NCI-H1436 (cell line): ENCODE results near the gene TBX18.

Experiments
- DNase-seq: peaks from one replicate; lab custom pipeline; 2025; lab: John Stamatoyannopoulos, UW

TBX18 gene

GRCh38 chr6:84748376-84748775 is 16.0 kb downstream of the TBX18 start:
- DNase-seq: no peak

- DNase-seq: no peak
These were observed 20.8 kb downstream of the TBX18 start for GRCh38 chr6:84743616-84744015.

GRCh38 chr6:84740385-84740784 is 24.0 kb downstream of the TBX18 start:
- DNase-seq: no peak

GRCh38 chr6:84739866-84740208 is 24.6 kb downstream of the TBX18 start:
- no peak for DNase-seq

GRCh38 chr6:84738996-84739865 is 25.2 kb downstream of the TBX18 start:
- no peak for DNase-seq

GRCh38 chr6:84733889-84734288 is 30.5 kb downstream of the TBX18 start:
- DNase-seq: no peak

GRCh38 chr6:84731901-84732300 is 32.5 kb downstream of the TBX18 start:
- no peak for DNase-seq

- no peak for DNase-seq
These were observed 33.0 kb downstream of the TBX18 start for GRCh38 chr6:84731401-84731800.

GRCh38 chr6:84728602-84729001 is 35.8 kb downstream of the TBX18 start:
- DNase-seq: peak; percentile 5

GRCh38 chr6:84719152-84719551 is 45.2 kb downstream of the TBX18 start:
- no peak for DNase-seq

- no peak for DNase-seq
These were observed 46.1 kb downstream of the TBX18 start for GRCh38 chr6:84718038-84718955.

- no peak for DNase-seq
These were observed 55.3 kb downstream of the TBX18 start for GRCh38 chr6:84709121-84709520.

GRCh38 chr6:84707171-84707570 is 57.2 kb downstream of the TBX18 start:
- DNase-seq: no peak

- no peak for DNase-seq
These were observed 68.2 kb downstream of the TBX18 start for GRCh38 chr6:84696166-84696565.

GRCh38 chr6:84691978-84692623 is 72.3 kb downstream of the TBX18 start:
- DNase-seq: no peak

GRCh38 chr6:84688141-84688873 is 76.1 kb downstream of the TBX18 start:
- DNase-seq: no peak

GRCh38 chr6:84687431-84687830 is 77.0 kb downstream of the TBX18 start:
- DNase-seq: no peak

GRCh38 chr6:84685983-84686584 is 78.3 kb downstream of the TBX18 start:
- no peak for DNase-seq

GRCh38 chr6:84681693-84682326 is 82.6 kb downstream of the TBX18 start:
- DNase-seq: no peak

- no peak for DNase-seq
These were observed 88.7 kb downstream of the TBX18 start for GRCh38 chr6:84675651-84676050.

- DNase-seq: no peak
These were observed 90.0 kb downstream of the TBX18 start for GRCh38 chr6:84674395-84674794.
